Effector memory CD4-positive, alpha-beta T cell (primary cell): ENCODE results near the gene RPL36.
"Not testable (repeated sequence)": the region's sequence is repeated elsewhere in the genome, so short reads cannot be mapped to it uniquely, and the experiment has no call there.

Experiments
- DNase-seq, 3 donors: peaks; one replicate each; pipeline ENCODE4 v3.0.0-alpha.2; 2020
- H3K27ac ChIP-seq: 2 replicates; pipeline ENCODE4 v1.7.0; 2013; ENCODE audit warnings: mild to moderate bottlenecking, low read length, moderate library complexity; ENCODE audit not compliant: insufficient read depth, poor library complexity, severe bottlenecking
- H3K27me3 ChIP-seq: replicated peaks from 2 replicates; pipeline ENCODE4 v1.7.0; 2013; ENCODE audit warnings: mild to moderate bottlenecking, low read length; ENCODE audit not compliant: insufficient read depth, control insufficient read depth, poor library complexity, severe bottlenecking
- H3K36me3 ChIP-seq: 2 replicates; pipeline ENCODE4 v1.7.0; 2013; ENCODE audit warnings: mild to moderate bottlenecking, low read length, moderate library complexity; ENCODE audit not compliant: control insufficient read depth, insufficient read depth
- H3K4me1 ChIP-seq: 2 replicates; pipeline ENCODE4 v1.7.0; 2013; ENCODE audit warnings: low read length, mild to moderate bottlenecking; ENCODE audit not compliant: control insufficient read depth, insufficient read depth, poor library complexity, severe bottlenecking
- H3K4me3 ChIP-seq: 2 replicates; pipeline ENCODE4 v1.7.0; 2013; ENCODE audit warnings: low read length, low read depth, mild to moderate bottlenecking; ENCODE audit not compliant: insufficient read depth, poor library complexity, severe bottlenecking
- H3K9me3 ChIP-seq: 2 replicates; pipeline ENCODE4 v1.7.0; 2013; ENCODE audit warnings: mild to moderate bottlenecking, low read length, moderate library complexity; ENCODE audit not compliant: control insufficient read depth

Gene RPL36

GRCh38 chr19:5687360-5688198 lies 2.5 kb upstream of the RPL36 start:
- no peaks in the 10 kb centered on the region for H3K9me3 ChIP-seq
- no peaks in the 10 kb centered on the region for H3K27me3 ChIP-seq
- H3K4me1 ChIP-seq: peaks cover 16% of the 10 kb centered on the region
- peak overlapping the region; percentile 52 for H3K27ac ChIP-seq
- peak overlapping the region; percentile 63 for H3K4me3 ChIP-seq
- peaks cover 9% of the 10 kb centered on the region for H3K36me3 ChIP-seq
- DNase-seq: no peak

GRCh38 chr19:5688262-5688881 lies 1.7 kb upstream of the RPL36 start:
- H3K27me3 ChIP-seq, H3K4me3 ChIP-seq, H3K9me3 ChIP-seq, DNase-seq, H3K27ac ChIP-seq: not testable (repeated sequence)
- H3K36me3 ChIP-seq: peaks cover 16% of the 10 kb centered on the region
- peaks cover 16% of the 10 kb centered on the region for H3K4me1 ChIP-seq

- no peaks in the 10 kb centered on the region for H3K9me3 ChIP-seq
- peaks cover 16% of the 10 kb centered on the region for H3K4me1 ChIP-seq
- H3K36me3 ChIP-seq: peaks cover 43% of the 10 kb centered on the region
- H3K4me3 ChIP-seq: peak overlapping the region; percentile 79
- H3K27me3 ChIP-seq: no peaks in the 10 kb centered on the region
- peak overlapping the region; percentile 82 for H3K27ac ChIP-seq
- peak in 2 of 3 donors; percentile 21 to 27 for DNase-seq
Observed at GRCh38 chr19:5690955-5691821, 1.1 kb downstream of the RPL36 start.

- no peak for DNase-seq
- H3K36me3 ChIP-seq: peaks cover 52% of the 10 kb centered on the region
- peak overlapping the region; percentile 82 for H3K27ac ChIP-seq
- H3K4me1 ChIP-seq: peaks cover 12% of the 10 kb centered on the region
- no peaks in the 10 kb centered on the region for H3K9me3 ChIP-seq
- H3K4me3 ChIP-seq: no peak overlapping the region
- H3K27me3 ChIP-seq: no peaks in the 10 kb centered on the region
Observed at GRCh38 chr19:5691822-5692722, 2.0 kb downstream of the RPL36 start.

GRCh38 chr19:5692723-5693194 lies 2.7 kb downstream of the RPL36 start:
- no peaks in the 10 kb centered on the region for H3K9me3 ChIP-seq
- peaks cover 55% of the 10 kb centered on the region for H3K36me3 ChIP-seq
- H3K27me3 ChIP-seq: no peaks in the 10 kb centered on the region
- H3K4me1 ChIP-seq: peaks cover 5% of the 10 kb centered on the region
- no peak for DNase-seq
- no peak overlapping the region for H3K4me3 ChIP-seq
- no peak overlapping the region for H3K27ac ChIP-seq

GRCh38 chr19:5693195-5694166 lies 3.4 kb downstream of the RPL36 start:
- Histone ChIP-seq H3K4me1 (peaks cover 5% of the 10 kb centered on the region), H3K27ac (peak overlapping the region; percentile 2), H3K36me3 (peaks cover 61% of the 10 kb centered on the region)

GRCh38 chr19:5694167-5694955 lies 4.3 kb downstream of the RPL36 start:
- Histone ChIP-seq H3K4me3 (no peak overlapping the region), H3K9me3 (no peaks in the 10 kb centered on the region), H3K27ac (no peak overlapping the region), H3K4me1 (peaks cover 5% of the 10 kb centered on the region), H3K36me3 (peaks cover 69% of the 10 kb centered on the region), H3K27me3 (no peaks in the 10 kb centered on the region)
- DNase-seq: no peak

More at GRCh38 chr19:5693195-5694166, 3.4 kb downstream of the RPL36 start:
- Histone ChIP-seq H3K4me3 (no peak overlapping the region), H3K9me3 (no peaks in the 10 kb centered on the region), H3K27me3 (no peaks in the 10 kb centered on the region)
- DNase-seq: no peak

GRCh38 chr19:5694956-5695648 lies 5.0 kb downstream of the RPL36 start:
- peaks cover 69% of the 10 kb centered on the region for H3K36me3 ChIP-seq

More at GRCh38 chr19:5694956-5695648, 5.0 kb downstream of the RPL36 start:
- Histone ChIP-seq H3K4me3 (no peak overlapping the region), H3K4me1 (peaks cover 5% of the 10 kb centered on the region), H3K27me3 (no peaks in the 10 kb centered on the region), H3K9me3 (no peaks in the 10 kb centered on the region), H3K27ac (no peak overlapping the region)
- DNase-seq: no peak
